ENCODE data around the gene TMEM125. TPM values are rescaled to one million over a fixed set of nuclear protein-coding genes. Genes with fewer than 3 reads are reported as not detected.

The TMEM125 gene
- total and polyA plus RNA-seq, 2 experiments from 2014 or later, result 28.7 to 43.1 TPM

DNA sequence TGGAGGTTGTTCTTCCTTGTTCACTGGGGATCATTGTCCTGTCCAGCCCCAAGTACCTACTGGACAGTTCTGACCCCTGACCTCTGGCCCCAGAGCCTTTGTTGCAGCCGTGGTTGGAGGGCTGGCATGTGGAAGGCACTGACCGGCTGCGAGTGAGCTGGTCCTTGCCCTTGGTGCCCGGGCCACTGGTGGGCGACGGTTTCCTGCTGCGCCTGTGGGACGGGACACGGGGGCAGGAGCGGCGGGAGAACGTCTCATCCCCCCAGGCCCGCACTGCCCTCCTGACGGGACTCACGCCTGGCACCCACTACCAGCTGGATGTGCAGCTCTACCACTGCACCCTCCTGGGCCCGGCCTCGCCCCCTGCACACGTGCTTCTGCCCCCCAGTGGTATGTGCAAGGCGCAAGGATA is 42.4 kb downstream of the TMEM125 start:
- TF ChIP-seq EZH2 (IDR thresholded peaks at IDR 0.05; ENCODE audit: borderline replicate concordance) (no peak), EZH2phosphoT487 (IDR thresholded peaks at IDR 0.05; ENCODE audit: low read depth, severe bottlenecking, unreplicated experiment) (no peak)
- TF ChIP-seq, protein P1, sequence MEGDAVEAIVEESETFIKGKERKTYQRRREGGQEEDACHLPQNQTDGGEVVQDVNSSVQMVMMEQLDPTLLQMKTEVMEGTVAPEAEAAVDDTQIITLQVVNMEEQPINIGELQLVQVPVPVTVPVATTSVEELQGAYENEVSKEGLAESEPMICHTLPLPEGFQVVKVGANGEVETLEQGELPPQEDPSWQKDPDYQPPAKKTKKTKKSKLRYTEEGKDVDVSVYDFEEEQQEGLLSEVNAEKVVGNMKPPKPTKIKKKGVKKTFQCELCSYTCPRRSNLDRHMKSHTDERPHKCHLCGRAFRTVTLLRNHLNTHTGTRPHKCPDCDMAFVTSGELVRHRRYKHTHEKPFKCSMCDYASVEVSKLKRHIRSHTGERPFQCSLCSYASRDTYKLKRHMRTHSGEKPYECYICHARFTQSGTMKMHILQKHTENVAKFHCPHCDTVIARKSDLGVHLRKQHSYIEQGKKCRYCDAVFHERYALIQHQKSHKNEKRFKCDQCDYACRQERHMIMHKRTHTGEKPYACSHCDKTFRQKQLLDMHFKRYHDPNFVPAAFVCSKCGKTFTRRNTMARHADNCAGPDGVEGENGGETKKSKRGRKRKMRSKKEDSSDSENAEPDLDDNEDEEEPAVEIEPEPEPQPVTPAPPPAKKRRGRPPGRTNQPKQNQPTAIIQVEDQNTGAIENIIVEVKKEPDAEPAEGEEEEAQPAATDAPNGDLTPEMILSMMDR (IDR thresholded peaks at IDR 0.05; ENCODE audit: poor library complexity), result no peak
- Histone ChIP-seq H3K4me1 (ENCODE audit: insufficient read depth) (no peaks in the 10 kb centered on the region), H3K36me3 (replicated peaks; ENCODE audit: insufficient read depth, low read depth) (no peaks in the 10 kb centered on the region), H3K27ac (no peak overlapping the region), H3K27me3 (no peaks in the 10 kb centered on the region), H2AFZ (no peak overlapping the region), H3K9me3 (ENCODE audit: low read depth) (no peaks in the 10 kb centered on the region), H3K9me2 (replicated peaks; ENCODE audit: insufficient read depth) (no peaks in the 10 kb centered on the region), H3K4me2 (no peak overlapping the region), H4K20me1 (ENCODE audit: insufficient read depth, poor library complexity, severe bottlenecking) (no peaks in the 10 kb centered on the region), H3K79me2 (no peaks in the 10 kb centered on the region), H3K4me3 (no peak overlapping the region)
- WGBS (ENCODE audit: low lambda C conversion rate, missing lambda C conversion rate), result 93% methylated on average over 19 of the region's 19 CpGs
- no peak for DNase-seq (ENCODE audit: low spot score)

DNA sequence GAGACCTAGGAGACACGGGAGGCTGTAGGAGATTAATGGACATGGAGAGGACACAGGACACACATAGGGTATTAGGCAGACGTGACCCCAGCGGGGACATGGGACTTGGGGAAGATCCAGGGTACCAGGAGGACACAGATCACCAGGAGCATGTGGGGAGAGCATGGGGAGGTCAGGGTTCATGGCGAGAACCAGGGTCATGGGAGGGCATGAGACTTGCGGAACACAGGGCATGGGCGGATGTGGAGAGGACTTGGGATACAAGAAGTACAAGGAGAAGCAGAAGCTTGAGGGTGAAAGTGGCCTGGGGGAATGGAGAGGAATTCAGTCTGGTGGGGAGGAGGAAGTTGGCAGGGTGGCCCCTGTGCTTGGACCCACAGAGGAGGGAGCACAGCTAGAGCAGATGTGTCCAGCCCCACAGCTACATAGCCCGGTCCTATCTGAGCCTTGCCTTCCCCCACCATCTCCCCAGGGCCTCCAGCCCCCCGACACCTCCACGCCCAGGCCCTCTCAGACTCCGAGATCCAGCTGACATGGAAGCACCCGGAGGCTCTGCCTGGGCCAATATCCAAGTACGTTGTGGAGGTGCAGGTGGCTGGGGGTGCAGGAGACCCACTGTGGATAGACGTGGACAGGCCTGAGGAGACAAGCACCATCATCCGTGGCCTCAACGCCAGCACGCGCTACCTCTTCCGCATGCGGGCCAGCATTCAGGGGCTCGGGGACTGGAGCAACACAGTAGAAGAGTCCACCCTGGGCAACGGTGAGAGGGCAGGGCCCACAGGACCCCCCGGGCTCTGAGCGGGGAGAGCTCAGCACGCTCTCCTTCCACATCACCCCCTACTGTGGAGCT is 43.1 kb downstream of the TMEM125 start:
- H3K9me3 ChIP-seq (ENCODE audit: low read depth), result no peaks in the 10 kb centered on the region
- H3K4me2 ChIP-seq, result no peak overlapping the region

DNA sequence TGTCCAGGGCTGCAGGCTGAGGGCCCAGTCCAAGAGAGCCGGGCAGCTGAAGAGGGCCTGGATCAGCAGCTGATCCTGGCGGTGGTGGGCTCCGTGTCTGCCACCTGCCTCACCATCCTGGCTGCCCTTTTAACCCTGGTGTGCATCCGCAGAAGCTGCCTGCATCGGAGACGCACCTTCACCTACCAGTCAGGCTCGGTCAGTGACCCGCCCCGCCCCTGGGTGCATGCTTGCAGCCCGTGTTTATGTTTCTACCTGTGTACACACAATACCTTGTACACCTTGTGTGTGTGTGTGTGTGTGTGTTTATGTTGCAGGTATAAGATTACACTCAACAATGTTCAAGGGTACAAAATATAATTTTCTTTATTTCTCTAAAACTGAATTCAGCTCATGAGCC is 44.0 kb downstream of the TMEM125 start:
- H3K4me1 ChIP-seq (ENCODE audit: insufficient read depth), result no peaks in the 10 kb centered on the region
- peak; percentile 31 for DNase-seq (ENCODE audit: low spot score)

More for the DNA sequence above, 43.1 kb downstream of the TMEM125 start:
- Histone ChIP-seq H3K79me2 (no peaks in the 10 kb centered on the region), H4K20me1 (ENCODE audit: insufficient read depth, poor library complexity, severe bottlenecking) (no peaks in the 10 kb centered on the region), H3K27me3 (no peaks in the 10 kb centered on the region), H3K36me3 (replicated peaks; ENCODE audit: insufficient read depth, low read depth) (no peaks in the 10 kb centered on the region), H3K4me1 (ENCODE audit: insufficient read depth) (no peaks in the 10 kb centered on the region), H3K4me3 (no peak overlapping the region), H3K9me2 (replicated peaks; ENCODE audit: insufficient read depth) (no peaks in the 10 kb centered on the region), H3K27ac (no peak overlapping the region), H2AFZ (no peak overlapping the region)
- TF ChIP-seq, protein P1 (IDR thresholded peaks at IDR 0.05; ENCODE audit: poor library complexity), result no peak
- TF ChIP-seq EZH2 (IDR thresholded peaks at IDR 0.05; ENCODE audit: borderline replicate concordance) (no peak), EZH2phosphoT487 (IDR thresholded peaks at IDR 0.05; ENCODE audit: low read depth, severe bottlenecking, unreplicated experiment) (no peak)
- no peak for DNase-seq (ENCODE audit: low spot score)
- 97% methylated on average over 24 of the region's 24 CpGs for WGBS (ENCODE audit: low lambda C conversion rate, missing lambda C conversion rate)

More for the DNA sequence above, 44.0 kb downstream of the TMEM125 start:
- 82% methylated on average over 10 of the region's 10 CpGs for WGBS (ENCODE audit: low lambda C conversion rate, missing lambda C conversion rate)
- Histone ChIP-seq H3K4me2 (no peak overlapping the region), H3K27me3 (no peaks in the 10 kb centered on the region), H3K4me3 (no peak overlapping the region), H4K20me1 (ENCODE audit: insufficient read depth, poor library complexity, severe bottlenecking) (no peaks in the 10 kb centered on the region), H3K36me3 (replicated peaks; ENCODE audit: insufficient read depth, low read depth) (no peaks in the 10 kb centered on the region), H3K9me3 (ENCODE audit: low read depth) (no peaks in the 10 kb centered on the region), H3K79me2 (no peaks in the 10 kb centered on the region), H3K9me2 (replicated peaks; ENCODE audit: insufficient read depth) (no peaks in the 10 kb centered on the region), H2AFZ (no peak overlapping the region), H3K27ac (no peak overlapping the region)
- TF ChIP-seq EZH2phosphoT487 (IDR thresholded peaks at IDR 0.05; ENCODE audit: low read depth, severe bottlenecking, unreplicated experiment), result no peak
- TF ChIP-seq EZH2 (IDR thresholded peaks at IDR 0.05; ENCODE audit: borderline replicate concordance), result no peak
- TF ChIP-seq, protein P1 (IDR thresholded peaks at IDR 0.05; ENCODE audit: poor library complexity), result no peak

All from hepatocyte (in vitro differentiated cells).